Measurements from ENCODE around the gene HEXB. TPM values are rescaled to one million over a fixed set of nuclear protein-coding genes. Genes with fewer than 3 reads are reported as not detected.

The HEXB gene
- total and polyA plus RNA-seq, 2 of the 8 experiments (the other 6 are each of a cell fraction or from before 2014, with no cell fraction given) = 39.7 to 69.2 TPM

- no peak for TF ChIP-seq SAP30 (IDR thresholded peaks at IDR 0.05; ENCODE audit: insufficient read depth, insufficient replicate concordance, low read length)
These were observed 24.9 kb upstream of the HEXB start (continued) for GRCh38 chr5:74660140-74660539.
